VCaP (cell line): ENCODE measurements around the gene AAGAB.

Experiments
- H3K27ac ChIP-seq: fragments of 450-650 bp; 2 replicates; pipeline ENCODE4 v1.5.1; 2017
- TF ChIP-seq, protein P1 (sequence below): fragments of 450-650 bp; conservative IDR thresholded peaks from 2 replicates; pipeline ENCODE4 v1.5.1; 2017; ENCODE audit warnings: mild to moderate bottlenecking, moderate library complexity

The AAGAB gene

DNA sequence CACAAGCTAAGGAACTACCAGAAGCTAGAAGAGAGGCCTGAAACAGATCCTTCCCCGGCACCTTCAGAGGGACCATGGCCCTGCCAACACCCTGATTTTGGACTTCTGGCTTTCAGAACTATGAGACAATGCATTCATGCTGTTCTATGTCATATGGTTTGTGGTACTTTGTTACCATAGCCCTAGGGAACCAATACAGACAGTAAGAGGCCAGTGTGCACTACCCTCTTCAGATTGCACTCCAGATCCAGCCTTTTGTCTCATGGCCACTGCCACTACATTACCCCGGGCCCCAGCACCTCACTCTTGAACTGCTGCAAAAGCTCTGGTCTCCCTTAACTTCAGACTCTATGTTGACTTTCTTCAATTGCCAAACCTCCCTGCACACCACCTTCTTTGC lies 24.0 kb downstream of the AAGAB start:
- H3K27ac ChIP-seq: no peak overlapping the region
- TF ChIP-seq, protein P1, sequence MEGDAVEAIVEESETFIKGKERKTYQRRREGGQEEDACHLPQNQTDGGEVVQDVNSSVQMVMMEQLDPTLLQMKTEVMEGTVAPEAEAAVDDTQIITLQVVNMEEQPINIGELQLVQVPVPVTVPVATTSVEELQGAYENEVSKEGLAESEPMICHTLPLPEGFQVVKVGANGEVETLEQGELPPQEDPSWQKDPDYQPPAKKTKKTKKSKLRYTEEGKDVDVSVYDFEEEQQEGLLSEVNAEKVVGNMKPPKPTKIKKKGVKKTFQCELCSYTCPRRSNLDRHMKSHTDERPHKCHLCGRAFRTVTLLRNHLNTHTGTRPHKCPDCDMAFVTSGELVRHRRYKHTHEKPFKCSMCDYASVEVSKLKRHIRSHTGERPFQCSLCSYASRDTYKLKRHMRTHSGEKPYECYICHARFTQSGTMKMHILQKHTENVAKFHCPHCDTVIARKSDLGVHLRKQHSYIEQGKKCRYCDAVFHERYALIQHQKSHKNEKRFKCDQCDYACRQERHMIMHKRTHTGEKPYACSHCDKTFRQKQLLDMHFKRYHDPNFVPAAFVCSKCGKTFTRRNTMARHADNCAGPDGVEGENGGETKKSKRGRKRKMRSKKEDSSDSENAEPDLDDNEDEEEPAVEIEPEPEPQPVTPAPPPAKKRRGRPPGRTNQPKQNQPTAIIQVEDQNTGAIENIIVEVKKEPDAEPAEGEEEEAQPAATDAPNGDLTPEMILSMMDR: no peak

DNA sequence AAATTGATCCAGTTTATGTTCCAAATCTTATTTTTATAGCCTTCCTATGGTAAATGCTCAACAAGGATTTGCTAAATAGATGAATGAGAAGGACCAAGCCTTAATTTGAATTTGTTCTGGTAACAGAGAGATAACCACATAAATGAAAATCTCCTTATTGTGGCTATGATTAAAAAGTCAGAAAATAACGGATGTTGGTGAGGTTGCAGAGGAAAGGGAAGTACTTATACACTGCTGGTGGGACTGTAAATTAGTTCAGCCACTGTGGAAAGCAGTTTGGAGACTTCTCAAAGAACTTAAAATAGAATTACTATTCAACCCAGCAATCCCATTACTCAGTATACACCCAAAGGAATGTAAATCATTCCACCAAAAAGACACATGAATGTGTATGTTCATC lies 26.2 kb downstream of the AAGAB start:
- TF ChIP-seq, protein P1: no peak
- no peak overlapping the region for H3K27ac ChIP-seq

DNA sequence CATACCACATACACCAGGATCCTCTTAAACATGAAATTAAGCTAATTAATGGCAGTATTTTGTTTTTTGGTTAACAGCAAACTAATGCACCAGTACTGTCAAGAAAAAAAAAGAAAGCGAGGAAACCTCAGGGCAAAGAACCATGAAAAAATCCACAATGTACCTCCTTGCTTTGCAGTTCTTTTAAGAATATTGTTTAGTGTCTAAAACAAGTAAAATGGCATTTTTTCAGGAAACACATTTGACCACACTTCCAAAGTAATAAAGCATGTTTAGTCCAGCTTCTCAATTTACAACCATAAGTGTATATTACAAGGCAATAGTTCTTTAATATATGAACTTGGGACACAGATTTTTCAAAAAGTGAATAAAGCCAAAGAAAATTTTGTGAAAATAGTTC lies 26.6 kb downstream of the AAGAB start:
- no peak overlapping the region for H3K27ac ChIP-seq
- TF ChIP-seq, protein P1: no peak

DNA sequence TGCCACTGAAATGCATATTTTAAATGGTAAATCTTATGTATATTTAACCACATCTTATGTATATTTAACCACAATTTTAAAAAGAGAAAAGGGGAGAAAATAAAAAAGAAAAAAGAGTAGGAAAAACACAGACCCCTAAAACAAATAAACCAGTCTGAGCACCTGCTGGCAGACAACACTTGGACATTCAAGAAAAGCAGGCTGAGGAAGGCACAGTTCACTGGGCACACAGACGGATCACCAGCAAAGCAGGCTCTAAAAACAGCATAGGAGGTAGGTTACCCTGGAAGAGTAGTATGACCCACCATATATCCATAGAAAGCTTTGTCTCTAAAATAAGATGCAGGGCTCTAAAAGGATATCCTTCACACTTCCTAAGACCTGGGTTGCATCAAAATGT lies 27.0 kb downstream of the AAGAB start:
- TF ChIP-seq, protein P1: no peak
- H3K27ac ChIP-seq: no peak overlapping the region

DNA sequence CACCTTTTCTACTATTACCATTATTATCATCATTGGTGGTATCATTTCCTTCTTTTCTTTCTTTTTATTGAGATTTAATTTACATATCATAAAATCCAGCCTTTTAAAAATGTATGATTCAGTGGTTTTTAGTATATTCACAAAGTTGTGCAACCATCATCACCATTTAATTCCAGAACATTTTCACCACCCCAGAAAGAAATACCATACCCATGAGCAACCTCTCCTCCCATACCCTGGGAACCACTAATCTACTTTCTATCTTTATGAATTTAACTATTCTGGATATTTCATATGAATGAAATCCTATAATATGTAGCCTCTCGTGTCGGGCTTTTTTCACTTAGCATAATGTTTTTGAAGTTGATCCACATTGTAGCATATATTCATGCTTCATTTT lies 29.1 kb downstream of the AAGAB start:
- H3K27ac ChIP-seq: no peak overlapping the region
- TF ChIP-seq, protein P1: no peak

DNA sequence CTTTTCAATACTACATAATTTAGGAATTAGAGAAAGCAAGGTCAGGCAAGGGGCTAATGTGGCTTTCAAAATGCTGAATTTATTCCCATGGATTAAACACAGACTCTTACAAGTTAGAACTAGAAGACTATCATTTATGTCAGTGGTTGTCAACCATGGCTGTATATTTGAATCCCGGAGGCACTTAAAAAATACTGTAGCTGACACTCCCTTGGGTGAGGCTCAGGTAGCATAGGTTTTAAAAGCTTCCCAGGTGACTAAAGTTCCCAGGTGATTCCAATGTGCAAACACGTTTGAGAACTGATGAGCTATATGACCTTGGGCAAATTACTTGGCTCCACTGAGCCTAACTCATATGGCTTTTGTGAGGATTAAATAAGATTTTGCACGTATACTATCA lies 29.6 kb downstream of the AAGAB start:
- H3K27ac ChIP-seq: no peak overlapping the region

DNA sequence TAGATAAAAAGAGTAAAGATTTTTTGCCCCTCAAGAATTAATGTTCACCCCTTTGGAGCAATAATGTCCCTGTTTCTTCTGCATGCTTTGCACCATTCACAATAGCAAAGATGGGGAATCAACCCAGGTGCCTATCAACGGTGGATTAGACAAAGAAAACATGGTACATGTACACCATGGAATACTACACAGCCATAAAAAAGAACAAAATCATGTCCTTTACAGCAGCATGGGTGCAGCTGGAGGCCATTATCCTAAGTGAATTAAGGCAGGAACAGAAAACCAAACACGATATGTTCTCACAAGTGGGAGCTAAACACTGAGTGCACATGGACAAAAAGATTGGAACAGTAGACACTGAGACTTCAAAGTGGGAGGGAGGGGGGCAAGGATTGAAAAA lies 35.2 kb downstream of the AAGAB start:
- no peak overlapping the region for H3K27ac ChIP-seq
- TF ChIP-seq, protein P1: no peak

More for the DNA sequence above, 29.6 kb downstream of the AAGAB start:
- TF ChIP-seq, protein P1: no peak

DNA sequence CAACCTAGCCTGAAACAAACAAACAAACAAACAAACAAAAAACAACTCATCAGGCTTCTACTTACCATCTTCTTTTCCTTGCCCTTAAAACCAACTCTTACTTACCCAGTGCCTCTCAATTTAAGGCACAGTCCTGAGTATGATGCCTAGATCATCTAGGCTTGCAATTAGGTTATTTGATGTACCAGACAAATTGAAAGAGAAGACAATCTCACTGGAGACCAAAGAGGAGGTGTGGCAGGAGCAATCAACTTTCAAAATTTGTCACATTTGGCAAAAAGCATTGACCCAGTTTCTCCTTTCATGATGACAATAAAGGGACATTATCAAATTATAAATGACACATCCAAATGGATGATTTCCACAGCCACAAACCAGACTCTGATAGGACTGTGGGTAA lies 36.0 kb downstream of the AAGAB start:
- TF ChIP-seq, protein P1: no peak
- H3K27ac ChIP-seq: no peak overlapping the region
